Stomach (tissue), 9 donors: ENCODE data around the gene ANKRD17. TPM values are rescaled to one million over a fixed set of nuclear protein-coding genes. Genes with fewer than 3 reads are reported as not detected.
"Not testable (repeated sequence)": the region's sequence is repeated elsewhere in the genome, so short reads cannot be mapped to it uniquely, and the experiment has no call there.

Experiments used
- DNase-seq, 2 donors: peaks; one replicate each; pipeline versions ENCODE4 v3.0.0 to v3.0.0-alpha.2; 2013 to 2019
- H3K27ac ChIP-seq, 5 donors: fragments of 200-600 bp in 4 of 5; sonication (generic) in 4 of 5; one replicate each; pipeline ENCODE4 v1.5.1; 2013 to 2019; ENCODE audit warnings: mild to moderate bottlenecking in 1 of 5, moderate library complexity in 1 of 5
- H3K27me3 ChIP-seq, 3 donors: fragments of 200-600 bp; sonication (generic); one replicate each; pipeline ENCODE4 v1.5.1; 2017 to 2019; ENCODE audit warnings: mixed run types in 1 of 3
- H3K36me3 ChIP-seq, 4 donors: fragments of 200-600 bp; sonication (generic); 1 replicate in 3 of 4; 2 replicates in 1 of 4; pipeline ENCODE4 v1.5.1; 2016 to 2019
- H3K4me1 ChIP-seq, 4 donors: fragments of 200-600 bp; sonication (generic); one replicate each; pipeline ENCODE4 v1.5.1; 2016 to 2019
- H3K4me3 ChIP-seq, 4 donors: fragments of 200-600 bp; sonication (generic) in 3 of 4; one replicate each; pipeline ENCODE4 v1.5.1; 2016 to 2019; ENCODE audit warnings: mild to moderate bottlenecking in 1 of 4
- H3K9me3 ChIP-seq, 4 donors: fragments of 200-600 bp; sonication (generic); one replicate each; pipeline ENCODE4 v1.5.1; 2016 to 2019
- EP300 ChIP-seq: sonication (generic); formaldehyde crosslinking; IDR thresholded peaks from one replicate; pipeline ENCODE4 v1.6.1; 2017; ENCODE audit warnings: antibody characterized with exemption
- POLR2A ChIP-seq, 4 donors: fragments of 450-650 bp; IDR thresholded peaks; one replicate each; pipeline ENCODE4 v1.6.1; 2016; ENCODE audit warnings: antibody characterized with exemption in 4 of 4, control low read depth in 2 of 4, mild to moderate bottlenecking in 1 of 4, moderate library complexity in 1 of 4
- POLR2AphosphoS5 ChIP-seq, 3 donors: sonication (generic); formaldehyde crosslinking; IDR thresholded peaks; one replicate each; pipeline ENCODE4 v1.6.1; 2016; ENCODE audit warnings: antibody characterized with exemption in 3 of 3
- WGBS, 5 donors: extraction: QIAGEN DNeasy Blood & Tissue Kit in 3 of 5; methylation state at CpG; one replicate each; pipeline versions ENCODE4 v1.1.5 to v1.1.7; 2013 to 2018; 5-methylcytosine and 5-hydroxymethylcytosine counted together
- intact Hi-C: fragments of 100-400 bp; cut with DNase I; formaldehyde crosslinking; loops from one replicate; pipeline ENCODE4 v1.15.1; 2023; ENCODE audit warnings: low total_unique reads
- polyA plus RNA-seq, 3 donors: library from polyadenylated mRNA; stranded (reverse); fragments of 200-250 nt; gene quantifications; one replicate each; pipeline ENCODE4 v1.2.3, GENCODE V29; 2013
- total RNA-seq, 5 donors: library from RNA; depleted of rRNA; stranded (reverse); fragments of >200 nt; gene quantifications; one replicate each; pipeline versions ENCODE4 v1.1.0 to v1.2.3, GENCODE V29; 2014 to 2016
- TF ChIP-seq, protein P1 (sequence below), 7 experiments: fragments of 450-650 bp in 4 of 7; fragments of 200-600 bp in 3 of 7; sonication (generic) in 3 of 7; IDR thresholded peaks; one replicate each; pipeline ENCODE4 v1.5.1; 2016 to 2019; ENCODE audit warnings: antibody characterized with exemption in 7 of 7, control low read depth in 2 of 7, mild to moderate bottlenecking in 1 of 7
- donor health status: healthy with polysubstance abuse.
- donor health status: Bipolar disorder and iron deficiency.
- donor health status: healthy.

Gene ANKRD17
- total and polyA plus RNA-seq, 8 donors, result 6.9 to 128 (median 56.8) TPM

DNA sequence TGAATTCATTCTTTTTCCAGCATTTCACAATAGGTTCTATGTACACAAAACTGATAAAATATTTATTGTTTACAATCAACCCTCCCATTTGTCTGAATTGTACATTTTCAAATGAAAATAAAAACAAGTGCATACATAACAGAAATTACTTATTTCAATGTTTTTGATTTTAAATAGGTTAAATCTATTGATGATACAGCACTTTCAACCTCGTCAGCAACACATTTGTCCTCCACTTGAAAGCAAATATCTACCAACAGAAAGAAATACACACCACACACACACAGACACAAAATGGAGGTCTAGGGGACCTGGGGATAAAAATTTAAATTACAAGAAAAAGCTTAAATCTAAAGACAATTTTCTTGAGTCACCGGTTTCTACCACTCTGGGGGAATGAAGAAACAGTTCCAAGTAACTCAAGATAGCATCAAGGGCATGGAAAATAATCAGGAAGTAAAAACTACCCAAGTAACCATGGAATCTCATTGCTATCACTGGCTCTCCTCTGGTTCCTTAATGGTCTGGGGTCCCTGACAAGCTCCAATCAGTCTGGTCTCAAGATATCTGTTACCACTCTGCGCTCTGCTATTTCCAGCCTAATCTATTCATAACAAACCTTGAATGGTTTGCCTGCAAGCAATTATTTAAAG lies 27.6 kb downstream of the ANKRD17 start:
- TF ChIP-seq POLR2A (IDR thresholded peaks at IDR 0.05) (no peak), EP300 (no peak), POLR2AphosphoS5 (IDR thresholded peaks at IDR 0.05) (no peak)
- TF ChIP-seq, protein P1, sequence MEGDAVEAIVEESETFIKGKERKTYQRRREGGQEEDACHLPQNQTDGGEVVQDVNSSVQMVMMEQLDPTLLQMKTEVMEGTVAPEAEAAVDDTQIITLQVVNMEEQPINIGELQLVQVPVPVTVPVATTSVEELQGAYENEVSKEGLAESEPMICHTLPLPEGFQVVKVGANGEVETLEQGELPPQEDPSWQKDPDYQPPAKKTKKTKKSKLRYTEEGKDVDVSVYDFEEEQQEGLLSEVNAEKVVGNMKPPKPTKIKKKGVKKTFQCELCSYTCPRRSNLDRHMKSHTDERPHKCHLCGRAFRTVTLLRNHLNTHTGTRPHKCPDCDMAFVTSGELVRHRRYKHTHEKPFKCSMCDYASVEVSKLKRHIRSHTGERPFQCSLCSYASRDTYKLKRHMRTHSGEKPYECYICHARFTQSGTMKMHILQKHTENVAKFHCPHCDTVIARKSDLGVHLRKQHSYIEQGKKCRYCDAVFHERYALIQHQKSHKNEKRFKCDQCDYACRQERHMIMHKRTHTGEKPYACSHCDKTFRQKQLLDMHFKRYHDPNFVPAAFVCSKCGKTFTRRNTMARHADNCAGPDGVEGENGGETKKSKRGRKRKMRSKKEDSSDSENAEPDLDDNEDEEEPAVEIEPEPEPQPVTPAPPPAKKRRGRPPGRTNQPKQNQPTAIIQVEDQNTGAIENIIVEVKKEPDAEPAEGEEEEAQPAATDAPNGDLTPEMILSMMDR (IDR thresholded peaks at IDR 0.05), result no peak
- no peak for DNase-seq
- Histone ChIP-seq H3K4me1 (peaks cover 0 to 9% (median 1%) of the 10 kb centered on the region in 4 donors), H3K9me3 (no peaks in the 10 kb centered on the region), H3K4me3 (no peak overlapping the region), H3K27ac (no peak overlapping the region), H3K27me3 (no peaks in the 10 kb centered on the region), H3K36me3 (peaks cover 0 to 23% (median 7%) of the 10 kb centered on the region in 4 donors)
- 90 to 95% (median 93%) methylated on average over 3 of the region's 3 CpGs for WGBS, 5 donors
- intact Hi-C loops, result no loop called here

DNA sequence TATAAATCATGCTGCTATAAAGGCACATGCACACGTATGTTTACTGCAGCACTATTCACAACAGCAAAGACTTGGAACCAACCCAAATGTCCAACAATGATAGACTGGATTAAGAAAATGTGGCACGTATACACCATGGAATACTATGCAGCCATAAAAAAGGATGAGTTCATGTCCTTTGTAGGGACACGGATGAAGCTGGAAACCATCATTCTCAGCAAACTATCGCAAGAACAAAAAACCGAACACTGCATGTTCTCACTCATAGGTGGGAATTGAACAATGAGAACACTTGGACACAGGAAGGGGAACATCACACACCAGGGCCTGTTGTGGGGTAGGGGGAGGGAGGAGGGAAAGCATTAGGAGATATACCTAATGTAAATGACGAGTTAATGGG lies 29.8 kb downstream of the ANKRD17 start:
- H3K27me3 ChIP-seq, H3K9me3 ChIP-seq, H3K4me3 ChIP-seq, H3K27ac ChIP-seq, intact Hi-C loops, DNase-seq: not testable (repeated sequence)
- Histone ChIP-seq H3K4me1 (peaks cover 0 to 23% (median 3%) of the 10 kb centered on the region in 4 donors), H3K36me3 (peaks cover 0 to 11% (median 0%) of the 10 kb centered on the region in 4 donors)
- 85 to 96% (median 93%) methylated on average over 4 to 6 of the region's 6 CpGs for WGBS, 5 donors

- Histone ChIP-seq H3K27ac (peak overlapping the region in 1 of 5 donors; percentile 22), H3K9me3 (no peaks in the 10 kb centered on the region), H3K4me3 (no peak overlapping the region), H3K27me3 (no peaks in the 10 kb centered on the region), H3K4me1 (peaks cover 6 to 49% (median 25%) of the 10 kb centered on the region in 4 donors), H3K36me3 (no peaks in the 10 kb centered on the region)
- WGBS, 5 donors, result 67 to 84% (median 78%) methylated on average over 3 of the region's 3 CpGs
- TF ChIP-seq, protein P1 (IDR thresholded peaks at IDR 0.05), result no peak
- TF ChIP-seq EP300 (no peak), POLR2A (IDR thresholded peaks at IDR 0.05) (no peak), POLR2AphosphoS5 (IDR thresholded peaks at IDR 0.05) (no peak)
- no peak for DNase-seq
- intact Hi-C loops, result no loop called here
These were observed 33.7 kb downstream of the ANKRD17 start for GRCh38 chr4:73224886-73225285.

- Histone ChIP-seq H3K9me3 (no peaks in the 10 kb centered on the region), H3K27me3 (no peaks in the 10 kb centered on the region), H3K4me3 (peak overlapping the region; percentile 45 to 52 (median 49)), H3K4me1 (peaks cover 6 to 54% (median 33%) of the 10 kb centered on the region in 4 donors), H3K27ac (peak overlapping the region in 4 of 5 donors; percentile 88 to 94 (median 90)), H3K36me3 (no peaks in the 10 kb centered on the region)
- no peak for TF ChIP-seq EP300
- no peak for TF ChIP-seq POLR2A (IDR thresholded peaks at IDR 0.05)
- TF ChIP-seq POLR2AphosphoS5 (IDR thresholded peaks at IDR 0.05), result no peak
- TF ChIP-seq, protein P1 (IDR thresholded peaks at IDR 0.05), result no peak
- 8 to 15% (median 11%) methylated on average over 3 of the region's 3 CpGs for WGBS, 5 donors
- no peak for DNase-seq
- intact Hi-C loops, result no loop called here
These were observed 35.3 kb downstream of the ANKRD17 start for GRCh38 chr4:73223258-73223650.
